Measurements from ENCODE around the gene RPS6KA4. TPM values are rescaled to one million over a fixed set of nuclear protein-coding genes. Genes with fewer than 3 reads are reported as not detected.

RPS6KA4 gene
- total RNA-seq, 2 experiments from 2014 or later, result 13.4 to 16.7 TPM

DNA sequence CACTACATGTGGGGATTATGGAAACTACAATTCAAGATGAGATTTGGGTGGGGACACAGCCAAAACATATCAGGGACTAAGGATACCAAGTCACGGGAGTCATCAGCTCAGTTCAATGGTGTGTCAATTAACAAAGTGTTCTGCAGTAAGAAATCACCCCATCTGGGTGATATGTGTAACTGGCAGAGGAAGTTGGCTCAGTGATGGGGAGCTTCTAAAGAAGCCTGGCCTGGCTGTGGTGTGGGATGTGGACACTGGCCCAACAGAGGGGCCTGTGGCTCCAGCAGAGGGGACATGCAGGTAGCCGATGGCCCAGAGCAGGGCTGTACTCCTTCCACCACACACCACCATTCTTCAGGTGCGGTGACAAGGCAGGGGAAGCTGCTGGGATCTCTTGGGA is 31.6 kb downstream of the RPS6KA4 start:
- no peak overlapping the region for H2AFZ ChIP-seq (ENCODE audit: low read length)
- ChIA-PET CTCF (ENCODE audit: unreplicated experiment) (no interaction called here), POLR2A (no interaction called here)
- H3K36me3 ChIP-seq (ENCODE audit: insufficient read depth, low read length), result no peaks in the 10 kb centered on the region
- no TSS peak for BruUV-seq (replicated peaks)
- no peak overlapping the region for H3K27ac ChIP-seq (ENCODE audit: low read depth, low read length, poor library complexity, severe bottlenecking)
- H3K9me2 ChIP-seq (ENCODE audit: insufficient read depth, low read length), result no peaks in the 10 kb centered on the region
- H3K79me2 ChIP-seq (ENCODE audit: insufficient read depth, low read depth, low read length), result no peaks in the 10 kb centered on the region
- peaks cover 9% of the 10 kb centered on the region for H3K4me1 ChIP-seq (ENCODE audit: insufficient read depth, low read length, poor library complexity, severe bottlenecking)
- H3K4me3 ChIP-seq (ENCODE audit: low read depth, low read length, poor library complexity, severe bottlenecking), result no peak overlapping the region
- no peaks in the 10 kb centered on the region for H4K20me1 ChIP-seq (ENCODE audit: insufficient read depth, low read length)
- TF ChIP-seq, protein P1, sequence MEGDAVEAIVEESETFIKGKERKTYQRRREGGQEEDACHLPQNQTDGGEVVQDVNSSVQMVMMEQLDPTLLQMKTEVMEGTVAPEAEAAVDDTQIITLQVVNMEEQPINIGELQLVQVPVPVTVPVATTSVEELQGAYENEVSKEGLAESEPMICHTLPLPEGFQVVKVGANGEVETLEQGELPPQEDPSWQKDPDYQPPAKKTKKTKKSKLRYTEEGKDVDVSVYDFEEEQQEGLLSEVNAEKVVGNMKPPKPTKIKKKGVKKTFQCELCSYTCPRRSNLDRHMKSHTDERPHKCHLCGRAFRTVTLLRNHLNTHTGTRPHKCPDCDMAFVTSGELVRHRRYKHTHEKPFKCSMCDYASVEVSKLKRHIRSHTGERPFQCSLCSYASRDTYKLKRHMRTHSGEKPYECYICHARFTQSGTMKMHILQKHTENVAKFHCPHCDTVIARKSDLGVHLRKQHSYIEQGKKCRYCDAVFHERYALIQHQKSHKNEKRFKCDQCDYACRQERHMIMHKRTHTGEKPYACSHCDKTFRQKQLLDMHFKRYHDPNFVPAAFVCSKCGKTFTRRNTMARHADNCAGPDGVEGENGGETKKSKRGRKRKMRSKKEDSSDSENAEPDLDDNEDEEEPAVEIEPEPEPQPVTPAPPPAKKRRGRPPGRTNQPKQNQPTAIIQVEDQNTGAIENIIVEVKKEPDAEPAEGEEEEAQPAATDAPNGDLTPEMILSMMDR (conservative IDR thresholded peaks at IDR 0.05; ENCODE audit: low read length), result no peak
- no peak for TF ChIP-seq EZH2phosphoT487 (IDR thresholded peaks at IDR 0.05; ENCODE audit: borderline replicate concordance, low read depth, low read length)
- no peak overlapping the region for H3K4me2 ChIP-seq (ENCODE audit: low read length)
- no peak for DNase-seq (ENCODE audit: low spot score)
- intact Hi-C loops (cut with micrococcal nuclease; ENCODE audit: unreplicated experiment), result no loop called here
- no peaks in the 10 kb centered on the region for H3K9me3 ChIP-seq (ENCODE audit: low read length)

DNA sequence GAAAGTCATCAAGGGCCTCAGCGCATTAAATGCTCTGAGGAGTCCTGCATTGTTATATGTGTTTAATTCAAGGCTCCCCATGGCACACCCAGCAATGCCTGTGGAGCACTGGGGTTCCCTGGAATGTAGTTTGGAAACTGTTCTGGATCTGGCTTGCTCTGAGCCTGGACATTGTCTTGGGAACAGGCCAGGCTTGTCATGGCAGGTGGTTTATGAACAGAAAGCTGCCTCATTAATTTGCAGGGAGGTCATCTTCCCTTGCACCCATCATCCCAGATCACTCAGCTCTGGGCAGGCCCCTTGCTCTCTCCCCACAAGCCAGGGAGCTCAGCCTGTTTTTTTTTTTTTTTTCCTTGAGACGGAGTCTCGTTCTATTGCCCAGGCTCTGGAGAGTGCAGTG is 32.9 kb downstream of the RPS6KA4 start:
- ChIA-PET CTCF (ENCODE audit: unreplicated experiment) (no interaction called here), POLR2A (no interaction called here)
- intact Hi-C loops (cut with micrococcal nuclease; ENCODE audit: unreplicated experiment), result no loop called here

DNA sequence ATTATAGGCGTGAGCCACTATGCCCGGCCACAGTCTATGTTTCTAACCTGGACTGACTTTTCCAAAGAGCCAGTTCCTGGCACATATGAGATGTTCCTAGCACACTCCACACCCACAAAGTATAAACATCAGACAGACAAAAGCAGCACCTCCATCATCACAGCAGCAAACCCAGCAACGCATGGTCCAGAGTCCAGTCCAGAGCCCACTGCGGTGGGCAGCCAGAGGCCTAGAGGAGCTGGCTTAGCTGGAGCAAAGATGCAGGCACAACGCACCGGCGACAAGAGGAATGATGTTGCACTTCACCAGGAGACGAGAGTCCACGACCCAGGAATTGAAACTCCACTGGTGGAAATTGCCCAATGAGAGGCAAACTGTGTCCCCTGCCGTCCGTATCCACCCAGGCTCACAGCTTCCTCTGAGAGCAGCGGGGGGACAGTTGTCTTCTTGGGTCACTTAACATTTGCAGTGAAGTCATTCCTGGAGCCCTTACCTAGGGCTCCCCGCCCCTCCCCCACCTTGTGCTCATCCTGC is 36.6 kb downstream of the RPS6KA4 start:
- CTCF ChIA-PET (ENCODE audit: unreplicated experiment), result no interaction called here

More for the DNA sequence above, 32.9 kb downstream of the RPS6KA4 start:
- no peak for DNase-seq (ENCODE audit: low spot score)
- H3K9me3 ChIP-seq (ENCODE audit: low read length), result no peaks in the 10 kb centered on the region
- BruUV-seq (replicated peaks), result no TSS peak
- no peak overlapping the region for H3K4me2 ChIP-seq (ENCODE audit: low read length)
- no peaks in the 10 kb centered on the region for H3K9me2 ChIP-seq (ENCODE audit: insufficient read depth, low read length)
- H3K4me1 ChIP-seq (ENCODE audit: insufficient read depth, low read length, poor library complexity, severe bottlenecking), result peaks cover 9% of the 10 kb centered on the region
- H2AFZ ChIP-seq (ENCODE audit: low read length), result no peak overlapping the region
- no peaks in the 10 kb centered on the region for H3K36me3 ChIP-seq (ENCODE audit: insufficient read depth, low read length)
- H4K20me1 ChIP-seq (ENCODE audit: insufficient read depth, low read length), result no peaks in the 10 kb centered on the region
- H3K27ac ChIP-seq (ENCODE audit: low read depth, low read length, poor library complexity, severe bottlenecking), result no peak overlapping the region
- H3K4me3 ChIP-seq (ENCODE audit: low read depth, low read length, poor library complexity, severe bottlenecking), result no peak overlapping the region
- no peaks in the 10 kb centered on the region for H3K79me2 ChIP-seq (ENCODE audit: insufficient read depth, low read depth, low read length)
- no peak for TF ChIP-seq EZH2phosphoT487 (IDR thresholded peaks at IDR 0.05; ENCODE audit: borderline replicate concordance, low read depth, low read length)
- TF ChIP-seq, protein P1 (conservative IDR thresholded peaks at IDR 0.05; ENCODE audit: low read length), result no peak

More for the DNA sequence above, 36.6 kb downstream of the RPS6KA4 start:
- H4K20me1 ChIP-seq (ENCODE audit: insufficient read depth, low read length), result no peaks in the 10 kb centered on the region
- no peaks in the 10 kb centered on the region for H3K9me2 ChIP-seq (ENCODE audit: insufficient read depth, low read length)
- no peaks in the 10 kb centered on the region for H3K36me3 ChIP-seq (ENCODE audit: insufficient read depth, low read length)
- TF ChIP-seq, protein P1 (conservative IDR thresholded peaks at IDR 0.05; ENCODE audit: low read length), result no peak
- TF ChIP-seq EZH2phosphoT487 (IDR thresholded peaks at IDR 0.05; ENCODE audit: borderline replicate concordance, low read depth, low read length), result no peak
- no peaks in the 10 kb centered on the region for H3K79me2 ChIP-seq (ENCODE audit: insufficient read depth, low read depth, low read length)
- H3K4me1 ChIP-seq (ENCODE audit: insufficient read depth, low read length, poor library complexity, severe bottlenecking), result peaks cover 9% of the 10 kb centered on the region
- no peak overlapping the region for H3K4me2 ChIP-seq (ENCODE audit: low read length)
- H2AFZ ChIP-seq (ENCODE audit: low read length), result peak overlapping the region; percentile 64; the same call in 1 of the 2 replicates
- H3K9me3 ChIP-seq (ENCODE audit: low read length), result no peaks in the 10 kb centered on the region
- intact Hi-C loops (cut with micrococcal nuclease; ENCODE audit: unreplicated experiment), result no loop called here
- BruUV-seq (replicated peaks), result no TSS peak
- DNase-seq (ENCODE audit: low spot score), result no peak
- H3K27ac ChIP-seq (ENCODE audit: low read depth, low read length, poor library complexity, severe bottlenecking), result no peak overlapping the region
- POLR2A ChIA-PET, result no interaction called here
- H3K4me3 ChIP-seq (ENCODE audit: low read depth, low read length, poor library complexity, severe bottlenecking), result no peak overlapping the region

Data from OCI-LY7 (cell line).